Panc1 (cell line): Measurements from ENCODE around the gene GIT1. TPM values are rescaled to one million over a fixed set of nuclear protein-coding genes. Genes with fewer than 3 reads are reported as not detected.

Source experiments
- total RNA-seq: library from RNA; stranded (reverse); gene quantifications from one replicate; pipeline ENCODE4 v1.2.1, GENCODE V29; 2021; ENCODE audit not compliant: unreplicated experiment

GIT1 gene
- total RNA-seq, 1 experiment from 2014 or later = 94.6 TPM

Other genes starting within 250 kb of the GIT1 start
- 111 TPM for gene TAOK1, start 199.3 kb downstream of the GIT1 start, total RNA-seq
- gene ABHD15, start 22.6 kb downstream of the GIT1 start, total RNA-seq = 33.7 TPM
- 123 TPM for gene TP53I13, start 20.9 kb downstream of the GIT1 start, total RNA-seq
- 31.4 TPM for gene ANKRD13B, start 3.5 kb upstream of the GIT1 start, total RNA-seq
- gene CORO6, start 33.3 kb upstream of the GIT1 start, total RNA-seq = 9.7 TPM